NK-92 (cell line): Measurements from ENCODE around the gene RRP12.
"Not testable (repeated sequence)": the region's sequence is repeated elsewhere in the genome, so short reads cannot be mapped to it uniquely, and the experiment has no call there.

ENCODE experiments used
- DNase-seq: peaks from one replicate; lab custom pipeline; 2025; ENCODE audit not compliant: unreplicated experiment; lab: John Stamatoyannopoulos, UW

Gene RRP12

DNA sequence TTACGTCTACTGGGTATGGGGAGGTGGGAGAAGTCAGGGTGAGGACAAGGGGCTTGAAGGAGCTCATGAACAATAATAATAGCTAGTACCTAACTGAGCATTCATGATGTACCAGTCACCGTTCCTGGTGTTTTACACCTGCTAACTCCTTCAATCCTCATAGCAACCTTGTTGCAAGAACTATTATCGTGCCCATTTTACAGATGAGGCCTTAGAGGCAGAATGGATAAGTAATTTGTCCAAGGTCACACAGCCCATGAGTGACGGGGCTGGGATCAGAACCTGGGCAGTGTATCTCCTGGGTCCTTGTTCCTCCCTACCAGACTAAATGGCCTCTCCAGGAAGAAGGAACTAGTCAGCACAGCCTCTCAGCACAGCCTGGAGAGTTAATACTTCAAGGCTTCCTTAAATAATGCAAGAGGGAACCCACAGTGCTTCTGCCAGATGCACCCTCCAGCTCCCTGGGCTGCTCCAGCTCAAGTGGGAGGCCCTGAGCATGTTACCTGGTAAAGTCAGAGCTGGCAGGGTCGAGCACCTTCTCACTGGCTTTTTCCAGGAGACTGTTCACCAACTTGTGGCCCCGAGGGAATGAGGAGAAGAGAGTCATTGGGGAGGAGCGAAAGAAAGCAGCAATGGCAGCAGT lies 28.8 kb downstream of the RRP12 start:
- no peak for DNase-seq

DNA sequence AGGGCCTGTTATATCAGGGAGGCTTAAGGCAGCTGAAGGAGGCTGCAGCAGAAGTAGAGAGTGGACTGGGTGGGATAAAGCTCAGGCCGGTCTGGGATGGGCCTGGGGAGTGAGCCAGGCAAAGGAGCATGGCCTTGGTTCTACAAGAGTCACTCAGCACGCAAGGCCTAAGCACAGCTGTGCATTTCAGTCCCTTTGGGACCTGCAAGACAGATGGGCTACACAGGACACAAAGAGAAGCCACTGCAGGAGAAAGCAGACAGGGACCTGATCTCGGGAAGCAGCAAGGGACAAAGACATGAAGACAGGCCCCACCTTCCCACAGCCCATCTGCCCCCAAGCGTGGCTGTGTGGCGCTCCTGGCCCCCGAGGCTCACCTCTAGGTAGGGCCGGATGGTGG lies 29.4 kb downstream of the RRP12 start:
- no peak for DNase-seq

DNA sequence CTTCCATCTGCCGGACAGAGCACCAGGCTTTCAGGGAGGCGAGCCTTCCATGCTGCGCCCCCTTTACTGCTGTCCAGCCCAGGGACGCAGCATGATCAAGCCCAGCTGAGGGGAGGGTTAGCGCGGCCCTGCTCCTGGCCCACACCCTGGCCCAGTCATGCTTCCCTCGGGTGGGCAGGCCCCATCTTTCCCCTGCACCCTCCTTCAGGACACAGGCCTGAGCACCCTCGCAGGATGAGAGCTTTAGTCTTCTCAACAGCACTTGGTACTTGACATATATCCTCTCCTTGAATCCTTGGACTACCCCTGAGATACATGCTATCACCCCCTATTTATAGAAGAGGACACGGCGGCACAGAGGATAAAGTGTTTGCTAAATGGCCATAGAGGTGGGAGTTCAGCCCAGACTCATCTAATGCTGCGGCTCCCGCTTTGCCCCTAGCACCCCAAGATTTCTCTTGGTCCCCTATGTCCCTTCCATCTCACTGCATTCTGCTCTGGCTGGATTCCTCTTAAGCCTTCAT lies 34.0 kb downstream of the RRP12 start:
- DNase-seq = no peak

DNA sequence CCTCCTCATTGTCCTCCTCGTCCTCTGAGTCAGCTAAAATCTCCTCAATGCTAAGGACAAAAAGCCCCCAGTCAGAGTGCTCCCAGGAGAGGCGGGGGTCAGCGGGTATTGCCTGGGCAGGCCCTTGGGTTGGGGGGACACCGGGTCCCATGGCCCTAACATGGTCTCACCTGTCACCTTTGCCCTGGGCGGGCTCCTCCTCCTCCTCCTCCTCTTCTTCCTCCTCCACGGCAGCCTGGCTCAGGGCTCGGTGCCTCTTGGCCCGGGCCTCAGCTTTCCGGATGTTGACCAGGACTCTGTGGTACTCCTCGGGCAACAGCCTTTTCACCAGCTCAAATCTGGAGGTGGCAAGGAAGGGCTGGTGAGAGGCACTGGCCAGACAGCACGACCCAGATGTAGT lies 34.6 kb downstream of the RRP12 start:
- no peak for DNase-seq

DNA sequence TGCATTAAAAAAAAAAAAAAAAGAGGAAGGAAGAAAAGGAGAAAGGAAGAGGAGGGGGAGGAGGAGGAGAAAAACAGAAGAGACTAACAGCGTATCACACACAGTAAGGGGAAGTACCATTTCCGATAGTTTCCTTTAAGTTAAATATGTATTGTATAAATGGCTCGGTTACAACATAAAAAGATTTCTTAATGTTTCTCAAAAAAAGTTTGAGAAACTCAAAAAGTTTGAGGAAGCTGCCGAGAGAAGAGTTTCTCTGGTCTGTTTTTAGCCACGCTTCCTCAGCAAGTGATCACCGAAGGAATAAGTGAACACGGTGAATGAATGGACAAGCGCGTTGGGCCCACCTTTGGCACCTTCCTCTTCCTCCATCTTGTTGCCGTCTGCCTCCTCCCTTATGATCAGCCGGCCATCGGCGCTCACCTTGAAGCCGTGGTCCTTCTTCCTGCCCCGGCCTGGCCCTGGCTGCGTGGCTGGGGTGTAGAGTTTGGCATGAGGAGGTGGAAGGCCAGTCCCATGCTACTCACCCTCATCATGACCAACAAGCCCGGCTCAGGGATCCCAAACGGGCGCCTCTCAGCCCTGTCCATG lies 35.3 kb downstream of the RRP12 start:
- no peak for DNase-seq

DNA sequence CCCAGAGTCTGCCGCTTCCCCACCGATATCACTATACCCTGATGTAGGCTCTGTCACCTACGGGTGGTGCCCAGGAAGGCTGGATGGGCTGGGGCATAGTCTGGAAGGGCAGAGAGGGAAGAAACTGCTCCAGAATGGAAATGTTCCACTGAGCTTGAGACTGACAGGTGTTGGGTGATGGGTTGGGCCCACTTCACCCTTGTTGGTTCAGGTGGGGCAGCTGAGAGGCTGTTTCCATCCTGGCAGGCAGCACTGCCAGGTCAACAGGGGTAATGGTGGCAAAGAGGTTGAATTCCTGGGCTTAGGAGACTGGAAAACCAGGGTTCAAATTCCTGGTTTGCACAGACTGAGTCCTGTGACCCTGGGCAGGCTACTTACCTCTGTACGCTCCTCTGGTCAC lies 38.1 kb downstream of the RRP12 start:
- DNase-seq = no peak

DNA sequence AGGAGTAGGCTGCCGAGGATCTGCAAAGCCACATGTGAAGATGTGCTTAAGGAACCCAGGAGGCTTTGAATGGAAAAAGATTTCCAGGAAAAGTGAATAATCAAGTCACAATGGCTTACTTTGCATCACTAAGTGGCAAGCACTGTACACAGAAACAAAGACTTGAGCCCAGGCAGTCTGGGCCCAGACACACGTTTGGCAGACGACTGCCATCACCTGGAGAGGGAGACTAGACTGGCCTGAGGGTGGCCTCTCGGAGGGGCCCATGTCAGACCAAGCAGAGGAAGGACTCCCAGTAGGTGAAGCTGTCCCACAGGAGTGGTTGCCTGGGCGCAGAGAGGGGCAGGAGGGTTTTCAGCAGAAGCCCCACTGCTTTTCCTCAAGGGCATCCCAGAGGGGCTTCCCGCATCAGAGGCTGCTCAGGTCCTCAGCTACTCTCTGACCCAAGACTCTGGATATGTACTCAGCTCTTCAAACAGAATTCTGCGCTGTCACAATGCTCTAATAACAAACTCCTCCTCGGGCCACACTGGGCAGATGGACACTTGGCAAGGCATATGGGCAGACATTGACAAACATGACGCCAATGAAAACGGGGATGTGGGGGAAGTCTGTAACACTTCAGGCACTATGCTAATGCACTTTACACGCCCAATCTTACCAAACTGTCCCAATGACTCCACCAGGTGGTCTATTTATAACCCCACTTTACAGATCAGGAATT lies 38.7 kb downstream of the RRP12 start:
- DNase-seq = no peak

DNA sequence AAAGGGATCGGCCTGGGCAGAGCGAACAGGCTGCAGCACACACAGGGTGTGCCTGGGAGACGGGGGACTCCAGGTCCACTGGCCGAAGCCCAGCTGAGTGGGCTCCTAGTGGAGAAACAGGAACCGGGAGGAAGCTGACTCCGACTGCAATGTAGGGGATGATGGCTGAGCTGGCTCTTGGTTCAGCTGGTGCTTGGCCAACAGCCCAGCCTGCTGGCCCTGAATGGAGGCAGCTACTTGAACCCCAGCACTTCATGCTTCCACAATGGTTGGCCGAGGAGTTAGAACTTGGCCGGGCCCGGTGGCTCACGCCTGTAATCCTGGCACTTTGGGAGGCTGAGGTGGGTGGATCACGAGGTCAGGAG lies 39.6 kb downstream of the RRP12 start:
- no peak for DNase-seq

DNA sequence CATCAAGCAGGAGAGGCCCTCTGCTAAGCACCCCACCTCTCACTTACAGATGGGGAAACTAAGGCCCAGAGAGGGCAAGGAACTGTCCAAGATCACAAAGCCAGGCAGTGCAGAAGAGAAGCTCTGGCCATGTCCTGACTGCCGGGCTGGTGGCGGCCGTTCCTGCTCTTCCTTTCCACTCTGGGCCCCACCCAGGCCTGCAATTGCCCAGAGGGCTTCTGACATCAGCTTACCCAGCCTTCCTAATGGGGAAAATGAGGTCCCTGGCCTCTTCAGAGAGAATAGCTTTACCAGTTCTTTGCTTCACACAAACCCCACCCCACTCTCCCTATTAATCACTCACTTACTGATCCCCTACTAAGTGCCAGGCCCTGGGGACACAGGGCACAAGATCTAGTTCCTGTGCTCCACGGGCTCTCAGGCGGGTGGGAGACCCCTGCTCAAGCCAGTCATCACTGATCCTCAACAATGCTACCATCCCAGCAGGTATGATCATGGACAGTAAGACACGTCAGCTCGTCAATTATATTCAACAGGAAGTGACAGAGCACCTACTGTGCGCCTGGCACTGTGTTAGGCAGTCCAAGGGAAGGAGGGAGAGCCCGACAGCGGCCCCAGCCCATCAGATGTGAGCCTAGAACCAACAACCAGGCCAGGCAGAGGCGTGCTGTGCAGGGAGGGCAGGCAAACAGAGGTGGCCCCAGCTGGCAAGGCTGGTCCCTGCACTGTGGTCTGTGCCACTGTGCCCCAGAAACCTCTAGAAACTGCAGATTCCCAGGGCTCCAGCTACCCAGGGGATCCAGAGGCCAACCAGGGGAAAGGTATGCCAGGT lies 40.2 kb downstream of the RRP12 start:
- no peak for DNase-seq

DNA sequence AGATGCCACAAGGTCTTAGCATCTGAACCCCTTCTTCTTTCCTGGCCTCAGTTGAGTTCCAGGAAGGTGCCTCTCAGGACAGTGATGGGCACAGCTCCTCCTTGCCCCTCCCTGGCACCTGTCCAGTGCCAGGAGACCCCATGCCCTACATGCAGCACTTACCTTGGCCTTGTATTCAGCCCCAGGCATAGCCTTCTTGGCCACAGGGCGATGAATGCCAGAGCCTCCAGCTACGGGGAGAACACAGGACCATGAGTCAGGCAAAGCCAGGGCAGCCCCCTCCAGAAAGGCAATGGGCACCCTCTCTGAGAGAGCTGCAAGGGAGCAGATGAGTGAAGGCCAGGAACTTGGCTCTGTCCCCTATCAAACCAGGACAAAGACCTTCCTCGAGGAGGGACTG lies 42.4 kb downstream of the RRP12 start:
- DNase-seq = no peak

DNA sequence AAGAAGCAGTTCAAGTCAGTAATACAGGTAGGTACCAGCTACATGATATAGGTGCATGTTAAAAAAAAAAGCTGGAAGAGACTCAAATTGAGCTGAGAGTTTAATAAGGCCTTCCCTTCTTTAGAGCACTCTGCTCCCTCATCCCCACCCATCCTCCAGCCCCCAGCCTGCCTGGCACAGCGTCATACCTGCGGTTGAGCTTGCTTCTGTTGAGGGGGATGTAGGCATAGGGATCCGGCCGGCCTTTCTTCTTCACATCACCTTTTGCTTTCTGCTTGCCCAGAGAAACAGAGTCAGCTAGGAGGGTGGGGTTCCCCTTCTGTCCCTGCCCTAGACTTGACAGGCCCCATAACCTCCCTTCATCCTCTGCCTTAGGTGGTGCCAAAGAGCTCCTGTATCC lies 42.8 kb downstream of the RRP12 start:
- DNase-seq = no peak

DNA sequence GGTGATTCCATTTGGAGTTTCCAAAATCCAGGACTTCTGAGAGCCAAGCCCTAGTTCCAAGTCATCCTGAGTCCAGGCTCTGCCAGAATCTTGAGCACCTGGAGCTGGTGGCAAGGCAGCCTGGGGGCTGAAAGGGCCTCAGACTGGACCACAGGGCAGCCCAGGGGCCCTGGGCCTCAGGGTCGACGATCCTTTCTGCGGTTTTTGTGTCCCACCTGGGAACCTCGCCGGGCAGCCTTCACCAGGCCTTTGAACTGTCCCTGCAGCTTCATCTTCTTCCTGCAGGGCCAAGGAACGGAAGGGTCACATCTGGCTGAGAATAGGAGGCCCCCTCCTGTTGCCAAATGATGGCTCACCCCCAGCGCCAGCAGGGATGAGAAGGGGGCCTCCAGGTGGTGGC lies 44.2 kb downstream of the RRP12 start:
- DNase-seq = no peak

DNA sequence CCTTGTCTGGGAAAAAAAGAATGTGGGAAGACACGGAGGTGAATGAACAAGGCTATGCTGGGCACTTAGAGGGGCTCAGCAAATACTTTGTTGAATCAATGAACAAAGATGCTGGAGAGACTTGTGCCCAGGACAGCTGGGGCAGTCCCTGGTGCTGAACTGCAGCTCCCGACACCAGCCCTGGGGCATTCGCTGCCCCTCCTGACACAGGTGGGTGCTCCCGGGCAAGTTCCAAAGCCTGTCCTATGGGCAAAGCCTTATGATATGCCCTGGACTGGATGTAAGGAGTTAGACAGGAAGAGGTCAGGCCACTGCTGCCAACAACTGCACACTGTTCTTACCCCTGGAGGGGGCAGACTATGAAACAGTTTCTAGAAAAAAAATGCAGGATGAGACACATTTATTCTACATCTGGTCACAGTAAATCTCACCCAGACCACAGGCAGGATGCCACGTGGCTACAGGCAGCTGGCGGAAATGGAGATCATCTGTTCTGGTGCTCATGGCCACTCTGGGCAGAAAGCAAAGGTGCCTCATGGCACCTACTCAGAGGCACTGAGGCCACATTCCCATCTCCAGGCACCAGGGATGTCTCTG lies 44.7 kb downstream of the RRP12 start:
- no peak for DNase-seq

DNA sequence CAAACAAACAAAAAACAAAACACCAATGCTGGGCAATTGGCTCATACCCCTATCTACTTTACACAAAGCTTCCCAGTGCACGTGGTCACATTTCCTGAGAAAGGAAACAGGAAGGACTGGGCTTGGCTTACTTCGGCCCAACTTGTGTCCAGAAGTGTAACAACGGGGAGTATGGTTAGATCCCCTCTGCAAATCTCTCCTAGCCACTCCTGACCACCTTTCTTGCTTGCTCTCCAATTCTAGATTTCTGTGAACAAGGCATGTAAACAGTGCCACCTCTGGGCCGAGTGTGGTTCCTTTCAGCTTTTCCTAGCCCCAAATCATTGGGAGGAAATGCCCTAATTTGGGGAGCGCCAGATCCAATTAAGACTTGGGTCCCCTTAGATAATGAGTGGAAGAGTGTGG lies 45.6 kb downstream of the RRP12 start:
- no peak for DNase-seq

DNA sequence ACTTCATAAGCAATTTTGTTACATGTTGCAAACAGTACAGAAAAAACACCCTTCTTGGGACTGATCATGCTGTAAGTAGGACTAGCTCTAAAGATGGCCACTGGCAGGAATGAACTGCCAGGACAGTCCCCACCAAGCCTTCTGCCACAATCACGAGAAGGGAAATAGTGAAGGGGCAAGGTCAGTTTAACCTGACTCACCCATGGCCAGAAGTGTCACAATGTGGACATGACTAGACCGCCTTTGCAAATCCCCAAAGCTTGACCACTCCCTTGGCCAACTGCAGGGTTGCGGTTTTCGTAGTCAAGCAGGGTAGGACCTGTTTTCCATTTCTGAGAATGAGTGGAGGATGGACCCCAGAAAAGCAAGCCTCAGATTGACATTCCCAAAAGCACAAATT lies 47.2 kb downstream of the RRP12 start:
- DNase-seq = no peak

DNA sequence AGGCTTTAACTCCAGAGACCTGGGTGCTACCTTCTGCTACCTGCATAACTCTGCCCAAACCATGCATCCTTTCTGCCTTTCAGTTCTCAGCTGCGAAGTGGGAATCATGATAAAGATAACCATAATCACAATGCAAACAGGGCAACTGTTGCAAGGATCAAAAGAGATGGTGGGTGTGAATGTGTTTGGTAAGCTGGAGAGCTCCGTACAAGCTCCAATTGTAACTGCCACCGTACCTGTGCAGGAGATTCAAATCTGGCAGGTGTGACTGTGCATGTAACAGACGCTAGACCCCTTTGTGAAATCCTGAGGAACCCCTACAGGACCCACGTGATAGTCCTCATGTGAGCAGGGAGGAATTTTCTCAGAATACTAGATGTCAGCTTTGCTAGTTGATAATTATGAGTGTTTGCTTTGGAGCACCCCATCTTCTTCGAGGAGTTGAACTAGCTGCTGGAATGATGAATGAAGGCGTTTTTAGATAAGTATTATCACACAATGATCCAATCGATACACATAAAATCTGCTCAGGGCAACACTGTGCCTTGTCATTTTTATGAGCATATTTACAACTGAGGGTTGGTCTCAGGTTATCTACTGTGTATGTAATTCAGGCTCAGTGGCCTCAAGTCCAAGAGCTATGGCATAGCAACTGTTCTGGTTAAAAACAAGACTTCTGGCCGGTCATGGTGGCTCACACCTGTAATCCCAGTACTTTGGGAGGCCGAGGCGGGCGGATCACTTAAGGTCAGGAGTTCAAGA lies 51.2 kb downstream of the RRP12 start:
- DNase-seq = no peak

DNA sequence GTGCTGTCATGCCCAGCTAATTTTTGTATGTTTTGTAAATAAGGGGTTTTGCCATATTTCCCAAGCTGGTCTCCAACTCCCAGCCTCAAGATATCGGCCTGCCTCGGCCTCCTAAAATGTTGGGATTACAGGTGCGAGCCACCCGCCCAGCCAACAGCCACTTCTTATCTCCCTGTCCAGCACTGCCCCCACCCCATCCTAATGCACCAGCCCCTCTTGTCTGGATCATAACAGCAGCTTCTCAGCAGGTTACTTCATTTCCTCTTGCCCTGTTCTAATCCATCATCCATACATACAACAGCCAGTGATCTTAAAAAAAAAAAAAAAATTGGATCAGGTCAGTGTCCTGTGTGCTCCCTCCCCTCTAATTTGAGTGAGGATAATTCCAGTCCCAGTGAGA lies 53.8 kb downstream of the RRP12 start:
- DNase-seq = no peak

DNA sequence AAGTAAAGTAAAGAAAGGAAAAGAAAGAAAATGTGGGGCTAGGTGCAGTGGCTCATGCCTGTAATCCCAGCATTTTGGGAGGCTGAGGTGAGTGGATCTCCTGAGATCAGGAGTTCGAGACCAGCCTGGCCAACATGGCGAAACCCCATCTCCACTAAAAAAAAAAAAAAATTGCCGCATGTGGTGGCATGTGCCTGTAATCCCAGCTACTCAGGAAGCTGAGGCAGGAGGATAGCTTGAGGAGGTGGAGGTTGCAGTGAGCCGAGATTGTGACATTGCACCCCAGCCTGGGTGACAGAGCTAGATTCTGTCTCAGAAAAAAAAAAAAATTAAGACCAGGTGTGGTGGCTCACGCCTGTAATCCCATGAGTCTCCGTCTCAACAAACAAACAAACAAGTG lies 57.5 kb downstream of the RRP12 start:
- not testable (repeated sequence) for DNase-seq

DNA sequence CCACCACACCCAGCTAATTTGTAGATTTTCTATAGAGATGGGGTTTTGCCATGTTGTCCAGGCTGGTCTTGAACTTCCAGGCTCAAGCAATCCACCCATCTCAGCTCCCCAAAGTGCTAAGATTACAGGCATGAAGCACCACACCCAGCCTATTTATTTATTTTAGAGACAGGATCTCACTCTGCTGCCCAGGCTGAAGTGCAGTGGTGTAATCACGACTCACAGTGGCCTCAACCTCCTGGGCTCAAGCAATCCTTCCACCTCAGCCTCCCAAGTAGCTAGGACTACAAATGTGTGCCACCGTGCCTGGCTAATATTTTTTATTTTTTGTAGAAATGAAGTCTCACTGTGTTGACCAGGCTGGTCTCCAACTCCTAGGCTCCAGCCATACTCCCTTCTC lies 59.7 kb downstream of the RRP12 start:
- no peak for DNase-seq

DNA sequence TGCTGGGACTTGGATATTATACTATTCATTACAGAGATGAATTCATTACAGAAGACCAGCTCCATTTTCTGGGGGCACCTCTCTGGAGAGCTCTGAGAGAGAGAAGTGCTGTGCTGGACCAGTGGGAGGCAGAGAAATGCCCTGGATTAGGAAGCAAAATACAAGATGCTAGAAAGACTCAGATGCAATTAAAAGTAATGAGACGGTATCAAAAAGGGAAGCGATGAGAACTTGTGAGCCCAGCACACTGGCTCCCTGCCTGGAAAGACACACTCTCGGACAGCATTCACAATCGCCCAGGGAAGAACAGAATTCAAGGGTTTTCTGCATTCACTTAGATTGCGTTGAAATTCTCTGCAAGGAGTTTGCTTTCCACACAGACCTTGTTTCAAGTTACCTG lies 63.1 kb downstream of the RRP12 start:
- DNase-seq = no peak
